T-helper 2 cell treated with Interferon-gamma antibody and Interleukin-4, amounts not matched to agents 100 ng/mL and 5 ng/mL, for 36 hours (primary cell): ENCODE data around the gene ITGA1. TPM values are rescaled to one million over a fixed set of nuclear protein-coding genes. Genes with fewer than 3 reads are reported as not detected.

Experiments
- intact Hi-C: fragments of 100-400 bp; cut with micrococcal nuclease; formaldehyde crosslinking; loops from one replicate; pipeline ENCODE4 v1.15.1; 2023
- total RNA-seq: library from RNA; stranded (reverse); gene quantifications from 2 replicates; pipeline ENCODE4 v1.2.3, GENCODE V29; 2022

Gene ITGA1
- total RNA-seq, 1 donor from 2014 or later: 3.2 TPM

DNA sequence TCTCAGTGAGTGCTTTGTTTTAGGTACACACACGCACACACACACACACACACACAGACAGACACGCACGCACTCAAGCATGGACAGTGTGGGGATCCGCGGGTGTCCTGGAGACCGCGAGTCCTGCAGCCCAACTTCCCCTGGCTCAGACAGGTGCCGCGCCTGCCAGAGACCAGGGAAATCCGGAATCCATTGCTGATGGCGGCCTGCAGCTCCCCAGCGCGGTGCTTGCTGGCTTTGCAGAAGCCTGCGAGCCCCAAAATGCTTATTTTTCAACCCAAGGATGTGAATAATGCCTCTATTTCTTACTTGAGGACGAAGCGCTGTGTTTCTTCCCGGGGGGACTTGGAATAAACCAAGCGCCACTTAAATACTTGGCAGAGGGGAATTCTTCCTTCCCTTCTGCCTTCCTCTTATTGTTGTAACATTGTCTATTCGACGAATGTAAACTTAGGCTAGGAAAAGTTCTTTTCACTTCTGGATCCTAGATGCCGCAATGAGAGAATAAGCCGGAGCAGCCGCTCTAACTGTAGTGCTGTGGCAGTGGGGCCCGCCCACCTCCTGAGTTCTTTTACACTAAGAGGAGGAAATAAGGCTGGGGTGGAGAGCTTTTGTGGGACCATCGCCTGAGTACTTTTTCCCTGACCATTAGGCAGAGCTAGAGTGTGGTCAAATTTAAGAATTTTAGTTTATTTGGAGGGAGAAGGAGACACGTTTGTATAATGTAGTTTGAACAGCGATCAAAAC lies 202.2 kb downstream of the ITGA1 start:
- intact Hi-C loops: loop anchor here (1.0 to 2.0 kb wide), 4 partner anchors 15 to 99 kb away; no protein-coding TSS in a partner anchor

DNA sequence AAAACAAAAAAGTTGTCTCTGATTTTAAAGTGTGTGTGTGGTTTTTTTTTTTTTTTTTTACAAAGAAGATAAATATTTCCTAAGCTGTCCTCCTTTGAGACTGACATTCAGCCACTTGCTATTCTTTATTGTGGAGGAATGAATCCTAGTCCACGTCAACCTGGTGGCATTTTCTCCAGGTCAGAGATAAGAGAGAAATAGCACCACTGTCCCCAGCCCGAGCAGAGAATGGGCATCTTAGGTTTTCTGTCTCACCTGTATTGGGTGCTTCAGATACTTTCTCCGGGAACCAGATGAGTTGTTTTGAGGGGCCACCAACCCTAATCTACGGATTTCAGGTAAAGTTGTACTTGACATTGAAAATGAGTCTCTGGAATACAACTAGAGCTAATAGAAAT lies 202.8 kb downstream of the ITGA1 start:
- intact Hi-C loops: loop anchor here (2.0 kb wide), 1 partner anchor 14 kb away; no protein-coding TSS in a partner anchor

DNA sequence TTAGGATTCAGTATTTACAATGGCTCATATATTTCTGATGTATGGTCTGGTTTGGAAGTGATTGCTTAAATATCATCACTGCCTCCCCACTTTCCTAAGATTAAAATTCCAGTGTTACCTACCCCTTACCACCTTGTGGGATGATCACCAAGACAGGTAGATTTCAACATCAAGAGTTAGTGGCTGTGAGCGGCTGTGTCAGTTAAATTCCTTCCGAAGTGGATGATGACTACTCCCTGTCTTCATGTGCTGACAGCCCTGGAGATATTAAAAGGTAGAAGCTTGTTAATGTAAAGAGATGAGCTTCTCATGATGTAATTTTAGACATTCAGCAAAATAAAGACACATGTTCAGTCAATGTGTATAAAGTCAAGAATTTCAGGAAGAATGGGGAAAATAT lies 205.7 kb downstream of the ITGA1 start:
- intact Hi-C loops: no loop called here

DNA sequence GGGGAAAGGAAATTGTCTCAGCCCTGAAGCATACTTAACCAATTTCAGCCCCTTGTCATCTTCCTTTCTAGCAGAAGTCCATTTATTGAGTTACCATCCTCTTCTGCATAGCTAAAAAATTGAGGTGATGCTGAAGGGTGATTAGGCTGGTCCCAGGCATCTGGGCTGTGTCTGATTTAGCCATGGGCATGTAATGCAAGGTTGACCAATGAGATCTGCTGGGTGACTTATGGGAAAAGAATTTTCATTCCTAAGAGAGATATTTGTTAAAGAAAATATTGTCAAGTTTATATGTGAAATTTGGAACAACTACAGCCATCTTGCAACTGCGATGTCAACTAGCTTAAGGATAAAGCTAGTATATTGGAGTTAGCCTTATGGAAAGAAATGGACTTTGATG lies 206.6 kb downstream of the ITGA1 start:
- intact Hi-C loops: no loop called here

DNA sequence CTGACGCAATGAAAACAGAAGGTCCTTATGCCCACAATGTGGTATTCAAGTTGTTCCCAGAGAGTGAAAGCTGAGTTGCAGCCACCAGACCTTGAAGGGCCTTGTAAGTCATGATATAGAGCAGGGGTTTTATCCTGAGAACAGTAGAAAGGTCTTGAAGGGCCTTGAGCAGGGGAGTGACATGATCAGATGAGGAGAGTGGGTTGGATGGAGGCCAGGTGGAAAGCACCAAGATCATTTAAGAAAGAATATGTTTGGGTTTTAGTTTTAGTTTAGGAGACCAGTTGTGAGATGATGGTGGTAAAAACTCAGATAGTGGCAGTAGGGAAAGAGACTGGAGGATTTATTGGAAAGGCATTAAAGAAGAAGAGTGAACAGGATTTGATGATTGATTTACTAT lies 207.4 kb downstream of the ITGA1 start:
- intact Hi-C loops: no loop called here

DNA sequence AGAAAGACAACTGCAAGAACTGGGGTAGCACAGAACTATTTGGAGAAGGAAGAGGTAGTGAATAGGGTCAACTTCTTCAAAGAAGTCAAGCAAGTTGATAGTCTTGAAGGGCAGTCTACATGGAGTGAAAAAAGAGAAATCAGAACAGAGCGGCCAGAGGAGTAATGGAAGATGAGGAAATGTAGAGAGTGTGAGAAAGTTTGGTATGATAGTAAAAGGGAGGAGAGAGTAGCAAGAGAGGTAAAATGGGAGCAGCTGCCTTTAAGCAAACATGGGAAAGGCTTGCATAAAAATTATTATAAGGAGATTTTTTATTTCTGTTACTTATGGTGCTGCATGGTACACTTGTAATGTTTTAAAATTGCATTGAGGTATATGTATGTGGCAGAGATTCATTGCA lies 208.2 kb downstream of the ITGA1 start:
- intact Hi-C loops: no loop called here

DNA sequence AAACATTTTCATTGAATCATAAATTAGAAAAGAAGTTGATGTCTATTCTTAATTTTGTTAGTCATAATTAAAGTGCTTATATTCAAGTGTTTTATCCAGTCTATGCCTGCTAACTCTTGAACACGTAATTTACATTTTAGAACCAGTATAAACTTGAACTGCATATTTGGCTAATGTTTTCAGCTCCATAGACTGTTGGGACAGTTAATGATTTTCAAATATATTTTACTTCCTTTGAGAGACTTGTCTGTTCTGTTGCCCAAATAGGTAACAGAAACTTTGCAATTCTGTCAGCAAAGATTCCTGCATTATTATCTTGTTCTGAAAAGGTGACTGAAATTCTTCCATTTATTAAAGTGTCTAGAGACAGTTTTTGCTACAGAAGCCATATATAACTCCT lies 209.3 kb downstream of the ITGA1 start:
- intact Hi-C loops: no loop called here

DNA sequence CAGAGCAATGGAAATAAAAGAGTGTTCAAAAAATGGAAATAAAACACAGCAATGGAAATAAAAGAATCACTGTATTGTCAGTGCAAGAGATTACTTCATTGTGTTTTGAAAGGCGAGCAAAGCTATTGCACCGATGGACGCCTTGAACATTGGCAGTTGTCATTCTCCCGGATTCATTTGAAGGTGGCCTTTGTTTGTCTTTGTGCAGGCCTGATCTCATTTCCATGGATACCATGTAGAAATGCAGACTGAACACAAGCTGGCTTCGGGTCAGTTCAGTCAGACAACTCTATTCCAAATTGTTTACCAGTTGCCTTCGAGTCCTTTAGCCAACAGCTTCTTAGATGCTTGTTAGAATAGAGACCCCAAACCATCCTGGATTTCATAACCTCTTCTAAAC lies 209.7 kb downstream of the ITGA1 start:
- intact Hi-C loops: no loop called here

DNA sequence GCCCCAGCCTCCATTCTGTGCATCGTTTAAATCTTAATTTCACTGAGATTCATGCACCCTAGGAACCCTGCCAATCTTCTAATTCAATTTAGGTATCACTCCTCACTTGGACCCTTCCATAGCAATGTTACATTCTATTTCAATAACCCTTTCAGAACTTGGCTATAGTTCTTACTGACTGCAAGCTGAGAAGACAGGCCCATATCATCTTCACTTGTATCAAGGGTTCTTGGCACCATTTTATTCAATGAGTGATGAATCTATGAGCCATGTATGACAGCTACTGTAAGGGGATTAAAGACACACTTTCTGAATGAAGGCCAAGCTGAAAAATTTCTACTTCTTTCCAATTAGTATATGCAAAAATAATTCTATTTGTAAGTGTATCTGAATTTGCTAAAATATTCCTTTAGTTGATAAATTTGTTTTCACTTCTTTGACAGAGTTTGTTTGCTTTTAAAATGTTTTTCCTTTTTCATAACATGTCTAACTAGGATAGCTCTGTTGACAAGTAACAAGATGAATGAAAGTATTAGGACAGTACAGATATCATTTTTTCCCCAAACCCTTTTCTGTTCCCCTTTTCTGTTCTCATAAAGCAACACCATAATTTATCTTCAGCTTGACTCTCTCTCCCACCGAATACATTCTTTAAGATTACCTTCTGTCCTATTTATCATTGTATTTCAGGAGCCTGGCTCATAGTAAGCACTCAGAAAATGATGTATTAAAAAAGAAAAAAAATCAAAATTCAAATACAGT lies 211.0 kb downstream of the ITGA1 start:
- intact Hi-C loops: no loop called here

DNA sequence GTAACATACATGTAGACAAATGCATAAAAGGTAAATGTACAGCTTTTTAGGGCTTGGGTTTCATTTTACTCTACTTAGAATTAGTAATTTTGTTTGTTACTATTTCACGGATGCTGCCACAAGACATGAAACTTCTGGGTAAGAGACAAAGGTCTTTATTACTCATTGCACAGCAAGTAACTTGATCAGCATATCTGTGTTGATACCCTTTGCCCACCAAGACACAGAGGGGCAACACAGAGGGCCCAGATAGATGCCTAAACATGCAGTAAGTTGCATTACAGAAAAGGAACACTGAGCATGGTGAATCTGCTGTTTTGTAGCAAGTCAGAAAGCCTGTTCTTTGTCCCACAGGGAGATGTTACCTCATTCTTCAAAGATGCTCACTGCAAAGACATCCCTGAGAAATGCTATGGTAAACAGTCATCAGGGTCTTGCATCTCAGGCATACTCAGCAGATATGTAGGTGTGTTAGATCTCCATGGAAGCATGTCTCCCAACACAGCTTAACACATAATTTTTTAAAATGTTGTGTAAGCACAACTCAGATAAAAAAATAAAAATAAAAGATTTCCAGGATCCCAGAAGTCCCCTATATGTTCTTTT lies 211.7 kb downstream of the ITGA1 start:
- intact Hi-C loops: no loop called here

DNA sequence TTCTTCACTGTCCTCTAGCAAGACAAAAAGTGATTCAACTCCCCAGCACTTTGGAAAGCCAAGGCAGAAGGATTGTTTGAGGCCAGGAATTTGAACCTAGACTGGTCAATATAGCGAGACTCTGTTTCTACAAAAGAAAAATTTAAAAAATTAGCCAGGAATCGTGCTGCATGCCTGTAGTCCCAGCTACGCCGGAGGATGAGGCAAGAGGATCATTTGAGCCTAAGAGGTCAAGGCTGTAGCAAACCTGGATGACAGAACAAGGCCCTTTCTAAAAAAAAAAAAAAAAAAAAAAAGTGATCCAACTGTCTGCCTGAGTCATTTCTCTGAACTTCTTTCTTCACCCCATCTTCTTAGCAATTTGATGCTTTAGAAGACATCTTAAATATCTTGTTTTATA lies 213.8 kb downstream of the ITGA1 start:
- intact Hi-C loops: no loop called here

DNA sequence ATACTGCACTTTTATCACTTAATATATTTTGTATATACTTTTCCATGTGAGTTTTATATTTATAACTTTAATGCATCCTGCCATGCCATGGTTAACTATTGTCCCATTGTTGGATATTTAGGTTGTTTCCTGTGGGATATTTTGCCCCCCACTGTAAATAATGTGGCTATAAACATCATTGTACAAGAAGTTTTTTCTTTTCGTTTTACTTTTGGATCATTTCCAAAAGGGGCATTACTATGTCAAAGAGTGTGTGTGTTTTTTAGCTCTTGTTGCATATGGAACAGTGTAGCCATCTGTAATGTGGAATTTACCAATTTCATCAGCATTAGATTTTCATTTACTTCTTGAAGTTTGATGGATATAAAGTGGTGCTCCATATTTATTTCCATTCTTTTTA lies 214.8 kb downstream of the ITGA1 start:
- intact Hi-C loops: no loop called here

DNA sequence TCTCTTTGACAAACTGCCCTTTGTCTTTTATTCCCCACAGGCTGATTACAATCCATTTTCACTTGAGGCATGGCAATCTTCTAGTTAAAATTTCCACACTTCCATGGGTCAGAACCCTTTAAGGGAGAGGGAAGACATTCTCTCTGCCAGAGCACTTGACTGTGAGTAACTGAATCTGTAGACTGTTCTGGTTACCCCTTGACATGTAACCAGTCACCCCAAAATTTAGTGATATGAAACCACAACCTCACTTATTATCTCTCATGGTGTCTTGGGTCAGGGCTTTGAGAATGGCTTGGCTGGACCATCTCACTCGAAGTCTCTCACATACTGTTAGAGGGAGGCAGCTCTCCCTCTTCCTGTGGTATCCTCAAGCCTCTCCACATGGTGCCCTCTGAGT lies 215.4 kb downstream of the ITGA1 start:
- intact Hi-C loops: no loop called here

DNA sequence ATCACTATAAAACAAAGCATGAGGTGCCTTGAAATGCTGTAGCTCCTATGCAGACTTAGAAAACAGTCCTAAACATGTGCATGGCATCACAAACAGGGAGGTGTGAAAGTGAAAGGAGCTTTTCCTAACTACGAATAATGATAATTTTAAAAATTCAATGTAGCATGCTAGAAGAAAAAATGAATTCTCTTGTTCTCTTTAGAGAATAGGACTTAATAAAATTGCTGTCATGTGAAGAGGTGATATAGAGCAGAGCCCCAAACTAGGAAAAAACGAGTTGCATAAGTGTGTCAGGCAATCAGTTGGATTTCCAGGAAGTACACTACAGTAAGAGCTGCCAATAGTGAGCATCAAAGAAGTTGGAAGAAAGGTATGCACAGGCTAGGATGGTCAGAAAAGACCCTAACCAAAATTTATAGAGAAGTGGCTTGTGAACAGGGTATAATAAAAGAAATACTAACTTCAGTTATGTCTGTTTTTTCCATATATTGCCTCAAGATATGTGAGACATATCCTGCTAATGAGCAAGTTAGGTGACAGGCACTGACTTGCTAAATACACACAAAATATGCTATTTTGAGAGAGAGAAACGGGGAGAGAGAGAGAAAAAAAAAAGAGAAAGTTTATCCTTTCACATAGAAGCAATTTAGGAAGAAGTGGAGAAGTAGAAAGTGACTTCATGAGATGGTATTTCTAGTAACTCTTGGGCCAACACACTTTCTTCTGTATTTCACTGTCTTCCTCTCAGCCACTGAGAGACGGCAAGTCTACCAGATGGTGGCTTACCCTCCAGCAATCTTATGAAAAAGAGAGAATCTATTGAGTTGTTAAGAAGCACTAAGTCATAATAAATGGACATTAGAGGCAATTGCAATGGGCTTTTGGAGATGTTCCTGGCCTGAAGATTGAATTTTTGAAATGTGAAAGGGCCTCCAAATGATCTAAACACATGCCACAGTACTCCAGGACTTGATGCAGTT lies 219.5 kb downstream of the ITGA1 start:
- intact Hi-C loops: no loop called here

DNA sequence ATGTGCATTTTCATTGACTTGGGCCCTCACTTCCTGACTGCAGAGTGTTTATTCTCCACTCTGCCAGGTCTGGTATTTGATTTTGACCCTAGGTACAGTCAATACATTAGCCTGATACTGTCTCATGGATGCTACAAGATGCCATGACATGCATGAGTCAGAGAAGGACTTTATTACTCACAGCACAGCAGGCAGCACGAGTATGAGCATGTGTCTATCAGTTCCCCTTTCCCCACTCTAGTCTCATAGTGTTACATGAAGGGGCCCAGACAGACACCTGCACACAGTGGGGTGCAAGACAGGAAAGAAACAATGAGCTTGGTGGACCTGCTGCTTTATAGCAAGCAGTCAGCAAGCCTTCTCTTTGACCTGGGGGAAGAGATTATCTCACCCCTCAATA lies 221.0 kb downstream of the ITGA1 start:
- intact Hi-C loops: loop anchor here (1.0 to 2.0 kb wide), 2 partner anchors 81 to 284 kb away; no protein-coding TSS in a partner anchor

Other genes with a start within 250 kb of the ITGA1 start
- 14.3 and 14.7 TPM in 2 replicates for gene PELO, start within 50 bp of the ITGA1 start, total RNA-seq
- 5.4 and 6.5 TPM in 2 replicates for gene ITGA2, start 201.4 kb downstream of the ITGA1 start, total RNA-seq